Activated naive CD4-positive, alpha-beta T cell treated with Interleukin-2 at 50 U/mL for 16 hours (primary cell): ENCODE measurements around the gene AVPR2.

ENCODE experiments used
- DNase-seq: peaks from one replicate; pipeline ENCODE4 v3.0.0-alpha.2; 2020

AVPR2 gene

GRCh38 chrX:153921070-153921469 is 16.6 kb downstream of the AVPR2 start:
- no peak for DNase-seq

GRCh38 chrX:153921511-153922446 is 17.3 kb downstream of the AVPR2 start:
- DNase-seq, result no peak

- no peak for DNase-seq
Measured at GRCh38 chrX:153922932-153923857, 18.7 kb downstream of the AVPR2 start.

- DNase-seq, result peak; percentile 31
Measured at GRCh38 chrX:153924149-153924861, 19.8 kb downstream of the AVPR2 start.

- no peak for DNase-seq
Measured at GRCh38 chrX:153925387-153925738, 20.9 kb downstream of the AVPR2 start.

DNA sequence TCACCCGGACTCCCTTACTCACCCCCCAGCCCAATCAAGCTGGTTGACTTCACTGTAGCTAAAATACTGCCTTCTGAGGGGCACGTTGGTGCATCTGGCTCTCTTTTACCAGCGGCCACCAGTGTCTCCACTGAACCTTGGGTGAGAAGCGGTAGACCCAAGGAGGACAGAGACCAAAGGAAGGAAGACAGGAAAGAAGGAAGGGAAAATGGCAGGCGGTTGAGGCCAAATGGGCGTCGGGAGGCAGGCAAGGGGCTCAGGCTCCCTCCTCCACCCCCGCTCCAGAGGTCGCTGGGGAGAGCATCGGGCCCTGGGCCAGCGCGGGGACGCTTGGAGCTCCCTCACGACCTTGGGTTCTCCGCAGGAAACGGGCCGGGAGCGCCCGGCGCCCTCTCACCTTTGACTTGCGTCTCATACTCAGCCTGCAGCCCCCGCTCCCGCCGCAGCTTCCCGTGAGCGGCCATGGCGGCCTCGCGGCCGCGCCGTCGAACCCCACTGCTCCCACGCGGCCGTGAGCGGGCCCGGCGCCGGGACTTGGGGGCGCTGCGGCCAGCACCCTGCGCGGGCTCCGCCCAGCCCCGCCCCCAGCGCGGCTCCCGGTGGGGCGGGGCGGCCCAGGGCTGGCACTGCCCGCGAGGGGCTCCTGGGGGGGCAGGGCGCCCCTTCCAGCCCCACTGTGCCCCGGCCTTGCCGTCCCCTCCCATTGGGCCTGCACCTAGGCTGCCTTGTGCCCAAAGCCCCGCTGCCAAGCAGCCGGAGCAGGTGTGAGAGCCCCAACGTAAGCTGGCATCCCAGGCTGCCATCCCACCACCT is 21.5 kb downstream of the AVPR2 start, which contains the start of gene ARHGAP4:
TSS of gene ARHGAP4 (minus strand) at position 526 of the 813 bp plus-strand sequence. CDS start at position 464, 62 bp downstream.
- peak; percentile 49 for DNase-seq

DNA sequence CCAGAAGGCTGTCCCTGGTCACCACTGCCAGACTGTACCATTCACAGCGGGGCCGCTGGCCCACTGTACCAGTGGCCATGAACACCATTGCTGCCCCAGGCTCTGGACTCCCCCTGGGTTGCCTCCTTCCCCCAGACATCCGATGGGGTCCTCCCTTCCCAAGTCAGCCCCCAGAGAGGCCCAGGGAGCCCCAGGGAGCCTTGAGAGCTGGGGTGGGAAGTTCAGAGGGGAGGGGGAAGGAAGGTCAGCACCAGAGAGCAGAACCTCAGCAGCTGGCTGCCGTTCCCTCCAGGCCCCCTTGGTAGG is 22.0 kb downstream of the AVPR2 start:
- DNase-seq, result peak; percentile 17

DNA sequence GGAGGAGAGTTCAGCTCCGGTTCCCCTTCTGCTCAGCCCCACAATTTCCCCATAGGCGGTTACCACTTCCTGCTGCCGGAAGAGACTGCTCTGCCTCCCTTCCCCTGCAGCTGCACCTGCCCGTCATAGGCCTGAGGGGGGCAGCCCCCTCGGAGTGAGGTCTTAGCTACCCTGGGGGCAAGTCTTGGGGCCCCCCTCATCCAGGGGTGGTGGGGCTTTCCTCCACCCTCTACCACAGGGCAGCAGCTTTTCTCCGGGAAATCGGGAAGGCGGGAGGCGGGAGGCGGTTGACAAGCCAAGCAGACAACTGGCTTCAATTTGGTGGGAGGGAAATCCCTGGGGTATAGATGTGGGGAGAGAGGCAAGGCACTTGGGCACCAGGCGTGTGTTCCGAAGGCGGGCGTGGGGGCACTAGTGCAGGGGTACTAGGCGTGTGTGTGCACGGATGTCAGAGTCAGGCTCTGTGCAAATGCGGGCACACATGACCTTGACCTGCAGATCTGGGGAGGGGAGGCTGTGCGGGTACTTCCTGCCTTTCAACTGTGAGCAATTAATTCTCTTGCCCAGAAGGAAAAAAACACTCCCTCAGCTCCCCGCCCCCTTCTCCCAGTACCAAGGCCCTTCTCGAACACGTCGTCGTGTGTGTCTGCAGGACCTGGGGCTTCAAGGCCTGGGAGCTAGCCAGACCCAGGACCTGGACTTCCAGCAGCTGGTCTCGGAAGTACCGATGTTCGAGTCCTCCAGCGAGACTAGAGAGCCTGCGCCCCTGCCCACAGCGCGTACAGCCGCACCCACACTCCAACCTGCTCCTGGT is 22.6 kb downstream of the AVPR2 start:
- DNase-seq, result peak; percentile 72

DNA sequence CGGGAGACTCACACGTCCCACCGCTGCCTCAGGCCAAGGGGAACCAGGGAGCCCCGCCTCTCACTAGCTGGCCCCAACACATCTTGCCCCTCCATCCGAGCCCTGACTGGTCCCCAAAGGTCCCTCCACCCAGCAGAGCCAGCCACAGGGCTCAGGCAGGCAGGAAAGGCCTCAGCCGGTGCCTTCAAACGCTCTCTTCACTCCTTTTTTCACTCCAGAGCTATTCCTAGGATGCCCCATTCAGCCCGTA is 23.1 kb downstream of the AVPR2 start:
- DNase-seq, result no peak

DNA sequence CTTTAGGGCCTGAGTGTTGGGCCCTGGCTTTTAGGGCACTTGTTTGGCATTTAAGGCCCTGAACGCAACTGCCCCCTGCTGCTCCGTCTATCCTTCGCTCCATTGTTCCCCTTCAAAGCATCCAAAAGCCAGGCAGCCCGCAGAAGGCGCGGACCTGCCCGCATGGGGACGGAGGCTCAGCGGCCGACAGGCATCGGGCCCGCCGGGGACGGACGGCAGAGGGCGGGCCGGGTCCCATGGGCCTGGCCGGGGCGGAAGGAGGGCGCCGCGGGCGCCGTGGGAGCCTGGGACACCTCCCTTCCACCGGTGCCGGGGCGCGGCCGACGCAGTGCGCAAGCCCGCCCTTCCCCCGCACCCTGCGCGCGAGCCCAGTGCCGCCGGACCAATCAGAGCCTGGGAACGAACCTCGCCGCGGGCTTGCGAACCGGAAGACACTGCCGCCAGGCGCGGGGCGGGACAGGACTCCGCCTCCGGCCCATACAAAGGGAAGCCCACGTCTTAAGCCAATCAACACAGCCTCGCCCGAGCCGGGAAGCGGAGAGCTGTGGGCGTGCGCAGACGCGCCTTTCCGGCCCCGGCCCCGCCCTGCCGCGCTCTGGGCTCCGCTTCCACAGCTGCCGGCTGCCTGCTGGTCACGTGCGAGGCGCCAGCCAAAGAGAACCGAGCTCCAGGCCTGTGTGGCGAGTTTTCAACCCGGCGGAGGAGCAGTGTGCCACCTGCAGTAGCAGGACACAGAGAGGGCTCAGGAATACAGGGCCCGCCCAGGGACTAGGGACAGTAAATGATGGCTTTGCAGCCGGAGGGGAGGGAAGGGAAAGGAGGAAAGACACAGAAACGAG is 23.7 kb downstream of the AVPR2 start:
- peak; percentile 91 for DNase-seq

DNA sequence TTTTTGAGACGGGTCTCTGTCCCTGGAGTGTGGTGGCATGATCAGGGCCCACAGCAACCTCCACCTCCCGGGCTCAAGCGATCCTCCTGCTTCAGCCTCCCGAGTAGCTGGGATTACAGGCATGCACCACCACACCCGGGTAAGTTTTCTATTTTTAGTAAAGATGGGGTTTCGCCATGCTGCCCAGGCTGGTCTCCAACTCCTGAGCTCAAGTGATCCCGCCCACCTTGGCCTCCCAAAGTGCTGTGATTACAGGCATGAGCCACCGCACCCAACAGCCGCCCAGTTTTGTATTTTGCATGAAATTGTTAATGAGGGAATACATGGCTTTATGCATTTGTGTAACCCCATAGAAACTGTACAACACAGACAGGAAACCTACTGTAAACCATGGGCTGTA is 24.4 kb downstream of the AVPR2 start:
- DNase-seq, result no peak

- no peak for DNase-seq
Measured at GRCh38 chrX:153929576-153929975, 25.1 kb downstream of the AVPR2 start.

DNA sequence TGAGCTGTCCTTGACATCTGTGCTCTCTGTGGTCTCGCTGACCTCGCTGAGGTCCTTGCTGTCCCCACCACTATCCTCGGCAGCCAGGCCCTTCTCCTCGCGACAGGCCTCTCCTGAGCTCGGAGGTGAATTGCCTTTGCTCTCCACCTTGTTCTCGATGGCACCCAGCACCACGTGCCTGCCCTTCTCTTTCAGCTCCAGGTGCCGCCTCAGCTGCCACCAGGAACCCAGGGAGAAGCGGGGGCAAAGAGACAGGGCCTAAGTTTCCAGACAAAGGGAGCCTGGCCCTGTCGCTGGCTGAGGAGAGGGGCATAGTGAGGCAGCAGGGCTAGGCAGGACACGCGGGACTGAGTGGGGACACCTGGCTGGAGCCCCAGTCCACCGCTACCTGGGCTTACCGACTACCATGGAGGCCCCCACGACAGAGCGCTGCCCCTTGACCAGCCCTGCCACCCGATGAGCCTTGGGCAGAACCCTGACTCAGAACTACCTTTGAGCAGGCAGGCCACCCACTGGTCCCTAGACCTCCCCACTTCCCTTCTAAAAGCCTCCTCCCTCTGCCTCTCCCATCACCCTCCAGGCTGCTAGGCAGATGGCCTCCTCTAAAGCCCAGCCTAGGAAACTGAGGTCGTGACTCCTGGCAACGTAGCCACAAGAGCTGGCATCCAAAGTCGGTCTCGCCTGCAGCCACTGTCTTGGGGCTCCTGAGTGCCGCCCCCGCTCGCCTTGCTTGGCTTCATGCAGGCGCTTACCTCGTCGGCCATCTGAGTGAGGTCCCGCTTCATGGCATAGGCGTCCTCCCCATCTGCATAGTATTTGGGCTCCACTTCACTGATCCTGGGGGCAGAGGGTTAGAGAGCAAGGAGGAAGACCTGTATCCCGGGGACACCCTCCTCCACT is 25.8 kb downstream of the AVPR2 start:
- DNase-seq, result no peak

DNA sequence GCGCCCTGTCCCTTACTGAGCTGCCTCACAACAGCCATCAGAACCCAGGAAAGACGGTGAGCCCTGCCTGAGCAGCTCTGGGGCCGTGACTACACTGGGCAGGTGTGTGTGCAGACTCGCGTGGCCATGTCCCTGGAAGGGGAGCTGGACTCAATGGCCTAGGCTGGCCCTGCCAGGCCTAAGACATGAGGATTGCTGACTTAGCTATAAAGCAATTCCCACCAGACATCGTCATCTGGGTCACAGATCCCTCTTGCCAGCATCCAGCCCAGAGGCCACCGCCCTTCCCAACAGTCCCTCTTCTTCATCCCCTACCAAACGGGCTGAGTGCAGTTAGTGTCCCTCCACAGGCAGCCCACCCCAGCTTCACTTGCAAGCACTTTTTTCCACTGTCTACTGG is 26.7 kb downstream of the AVPR2 start:
- no peak for DNase-seq

DNA sequence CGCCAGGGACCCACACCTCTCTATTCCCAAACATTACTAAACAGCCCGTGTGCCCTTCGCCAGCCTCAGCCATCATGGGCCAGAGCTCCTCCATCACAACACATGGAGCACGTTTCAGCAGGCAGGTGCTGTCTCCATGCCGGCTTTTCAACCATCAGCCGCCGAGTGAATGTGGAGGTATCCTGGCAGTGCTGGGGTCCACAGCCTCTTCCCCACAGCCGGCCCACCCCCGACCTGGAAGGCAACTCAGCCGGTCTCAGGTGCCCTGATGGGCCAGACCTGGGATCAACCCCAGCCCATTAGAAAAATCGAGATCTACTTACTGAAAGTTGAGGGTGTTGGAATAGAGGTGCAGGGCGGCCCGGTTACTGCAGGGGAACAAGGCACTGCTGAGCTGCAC is 27.3 kb downstream of the AVPR2 start:
- no peak for DNase-seq

- DNase-seq, result no peak
Measured at GRCh38 chrX:153932220-153932915, 27.9 kb downstream of the AVPR2 start.

GRCh38 chrX:153933748-153934147 is 29.3 kb downstream of the AVPR2 start:
- no peak for DNase-seq

DNA sequence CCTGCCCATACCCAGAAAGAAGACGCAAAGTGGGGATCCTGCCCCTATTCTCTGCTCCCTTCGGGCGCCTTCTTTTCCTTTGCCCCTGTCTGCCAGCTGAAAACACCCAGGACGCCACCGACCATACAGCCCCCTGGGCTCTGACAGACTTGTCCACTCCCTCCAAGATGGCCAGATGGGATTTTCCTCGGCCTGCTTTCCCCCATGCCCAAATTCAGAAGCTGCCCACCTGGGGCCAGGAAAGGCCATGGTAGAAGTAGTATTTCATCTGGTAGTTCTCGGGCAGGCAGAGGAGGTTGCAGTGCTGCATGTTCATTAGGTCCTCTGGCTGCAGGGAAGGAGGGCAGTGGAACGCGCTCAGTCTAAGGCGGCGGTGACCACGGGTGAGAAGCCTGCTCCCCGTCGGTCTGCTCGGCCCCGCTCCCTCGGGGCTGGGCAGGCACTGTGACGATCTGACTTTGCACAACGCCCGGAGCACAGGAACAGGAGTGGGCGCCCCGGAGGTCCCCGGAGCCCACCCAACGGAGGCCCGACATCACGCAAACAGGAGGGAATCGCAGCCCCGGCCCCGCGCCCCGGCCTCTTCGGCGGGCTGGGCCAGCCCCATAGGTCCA is 29.8 kb downstream of the AVPR2 start:
- DNase-seq, result no peak
